SKM-1 (cell line): ENCODE results near the gene ZNF431.
"Not testable (repeated sequence)": the region's sequence is repeated elsewhere in the genome, so short reads cannot be mapped to it uniquely, and the experiment has no call there.

Experiments used
- DNase-seq: peaks from one replicate; lab custom pipeline; 2025; ENCODE audit not compliant: unreplicated experiment; lab: John Stamatoyannopoulos, UW

The ZNF431 gene

DNA sequence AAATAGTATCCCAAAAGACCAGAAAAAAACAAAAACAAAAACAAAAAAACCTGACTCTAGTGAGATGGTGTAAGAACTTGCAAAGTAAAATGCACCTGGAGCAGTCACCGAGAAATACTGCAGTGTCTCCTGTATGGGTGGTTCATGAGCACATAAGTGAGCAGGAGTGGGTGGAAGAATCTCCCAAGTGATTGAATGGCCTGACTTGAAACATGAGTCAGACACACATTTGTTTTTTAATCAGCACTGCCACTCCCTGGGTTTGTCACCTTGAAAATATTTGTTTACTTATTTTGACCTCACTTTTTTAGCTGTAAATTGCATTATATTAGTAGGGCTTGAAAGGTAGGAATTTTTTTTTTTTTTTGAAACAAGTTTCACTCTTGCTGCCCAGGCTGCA lies 2.0 kb downstream of the ZNF431 start:
- DNase-seq = no peak

GRCh38 chr19:21147540-21147939 lies 5.7 kb downstream of the ZNF431 start:
- no peak for DNase-seq

- no peak for DNase-seq
Observed at GRCh38 chr19:21148681-21149080, 6.8 kb downstream of the ZNF431 start.

DNA sequence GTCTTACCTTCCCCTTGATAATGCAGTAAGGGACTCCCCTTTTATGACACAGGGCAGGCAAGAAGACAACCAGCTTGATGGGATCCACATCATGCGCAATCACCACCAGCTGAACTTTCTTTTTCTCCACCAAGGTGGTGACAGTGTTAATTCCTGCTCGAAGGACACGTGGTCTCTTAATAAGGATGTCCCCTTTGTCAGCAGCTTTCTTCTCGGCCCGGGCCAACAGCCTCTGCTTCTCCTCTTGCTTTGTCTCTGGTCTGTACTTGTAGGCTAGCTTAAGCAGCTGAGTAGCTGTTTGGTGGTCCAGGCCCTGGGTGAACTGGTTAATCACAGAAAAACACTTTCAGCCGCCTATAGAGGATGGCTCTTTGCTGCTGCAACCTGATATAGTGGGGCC lies 8.0 kb downstream of the ZNF431 start:
- no peak for DNase-seq

DNA sequence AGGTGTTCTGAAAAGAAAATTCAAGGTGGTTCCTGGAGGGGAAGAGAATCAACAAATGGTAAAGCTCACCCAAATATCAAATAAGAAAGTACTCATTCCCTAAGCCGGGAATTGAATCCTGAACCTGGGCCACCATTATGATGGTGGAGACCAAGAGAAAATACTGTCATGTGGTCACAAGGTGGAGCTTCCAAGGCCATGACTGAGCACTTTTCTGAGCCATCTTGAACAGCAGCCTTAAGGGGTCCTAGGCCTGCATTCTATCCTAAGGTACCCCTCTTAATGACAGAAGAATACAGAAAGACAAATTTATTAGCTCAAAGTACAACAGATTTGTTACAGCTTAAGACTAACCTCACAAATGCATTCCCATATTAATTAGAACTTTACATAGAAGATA lies 9.6 kb downstream of the ZNF431 start:
- no peak for DNase-seq

- no peak for DNase-seq
Observed at GRCh38 chr19:21158523-21159135, 16.8 kb downstream of the ZNF431 start.

- no peak for DNase-seq
Observed at GRCh38 chr19:21164541-21164940, 22.7 kb downstream of the ZNF431 start.

DNA sequence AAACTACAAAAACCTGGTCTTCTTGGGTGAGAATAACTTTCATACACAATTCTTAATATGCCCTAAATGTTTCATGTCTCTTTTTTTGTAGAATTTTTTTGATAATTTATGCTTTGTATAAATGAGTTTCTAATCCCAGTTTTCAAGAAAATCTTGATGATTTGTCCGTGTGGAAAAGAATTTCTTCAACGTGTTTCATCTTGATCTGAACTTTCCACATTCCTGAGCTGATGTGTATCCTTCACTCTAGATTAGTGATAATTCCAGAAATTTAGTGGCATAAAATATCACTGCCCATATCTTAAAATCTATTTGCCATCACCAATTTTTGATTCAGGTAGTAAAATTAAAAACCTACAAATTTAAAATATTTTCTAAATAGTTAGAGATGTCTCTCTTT lies 24.6 kb downstream of the ZNF431 start:
- DNase-seq = no peak

GRCh38 chr19:21197590-21198295 lies 55.9 kb downstream of the ZNF431 start:
- DNase-seq = peak; percentile 50

- peak; percentile 58 for DNase-seq
Observed at GRCh38 chr19:21202865-21203494, 61.1 kb downstream of the ZNF431 start.

DNA sequence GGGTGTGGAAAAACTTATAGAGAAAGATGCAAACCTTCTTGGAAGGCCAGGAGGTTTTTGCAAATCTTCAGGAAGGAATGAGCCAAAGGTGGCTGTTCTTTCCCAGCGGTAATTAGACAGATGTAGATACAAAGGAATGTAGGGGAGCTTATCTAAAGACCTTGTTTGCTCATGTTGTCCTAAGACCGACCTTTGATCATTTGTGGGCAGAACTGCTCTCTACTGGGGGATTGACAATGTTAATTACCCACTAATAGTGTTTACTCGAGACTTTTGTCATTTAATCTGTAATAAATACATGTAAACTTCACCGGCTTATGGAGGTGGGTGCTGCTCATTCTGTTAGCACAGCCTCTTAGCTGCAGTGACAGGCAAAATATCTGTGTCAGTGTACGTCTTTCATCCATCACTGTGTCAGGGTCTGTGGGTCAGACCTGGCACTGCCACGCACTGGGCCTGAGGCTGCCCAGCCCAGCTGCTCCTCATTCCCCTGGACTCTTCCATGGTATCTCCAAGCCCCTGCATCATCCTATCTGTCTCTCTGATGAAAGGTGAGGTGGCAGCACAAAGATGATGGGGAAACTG lies 68.3 kb downstream of the ZNF431 start:
- DNase-seq = no peak

- no peak for DNase-seq
Observed at GRCh38 chr19:21221693-21222092, 79.9 kb downstream of the ZNF431 start.

DNA sequence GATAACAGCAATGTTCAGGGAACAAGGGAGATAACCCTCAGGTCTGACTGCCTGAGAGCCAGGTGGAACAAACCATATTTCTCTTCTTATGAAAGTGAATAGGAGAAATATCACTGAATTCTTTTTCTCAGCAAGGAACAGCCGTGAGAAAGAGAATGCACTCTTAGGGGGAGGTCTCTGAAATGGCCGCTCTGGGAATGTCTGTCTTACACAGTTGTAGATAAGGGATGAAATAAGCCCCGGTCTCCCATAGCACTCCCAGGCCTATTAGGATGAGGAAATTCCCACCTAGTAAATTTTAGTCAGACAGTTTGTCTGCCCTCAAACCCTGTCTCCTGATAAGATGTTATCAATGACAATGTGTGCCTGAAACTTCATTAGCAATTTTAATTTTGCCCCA lies 88.1 kb downstream of the ZNF431 start:
- not testable (repeated sequence) for DNase-seq

DNA sequence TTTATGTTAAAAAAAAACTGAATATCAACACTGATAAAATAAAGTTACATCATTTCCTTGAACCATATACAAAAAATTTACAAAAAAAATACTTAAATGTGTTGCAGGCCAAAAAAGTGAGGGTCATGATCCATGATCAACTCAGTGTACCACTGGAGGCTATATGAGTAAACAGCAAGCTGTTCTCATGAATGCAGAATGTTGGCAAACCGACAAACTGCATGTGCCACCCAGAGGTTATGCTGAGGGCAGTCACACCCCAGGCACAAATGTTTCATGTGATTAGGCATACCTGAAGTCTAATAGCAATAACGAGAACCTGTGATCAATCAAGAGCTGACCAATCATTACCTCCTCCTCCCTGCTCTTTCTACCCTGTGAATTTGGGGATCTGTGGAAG lies 91.9 kb downstream of the ZNF431 start:
- no peak for DNase-seq

DNA sequence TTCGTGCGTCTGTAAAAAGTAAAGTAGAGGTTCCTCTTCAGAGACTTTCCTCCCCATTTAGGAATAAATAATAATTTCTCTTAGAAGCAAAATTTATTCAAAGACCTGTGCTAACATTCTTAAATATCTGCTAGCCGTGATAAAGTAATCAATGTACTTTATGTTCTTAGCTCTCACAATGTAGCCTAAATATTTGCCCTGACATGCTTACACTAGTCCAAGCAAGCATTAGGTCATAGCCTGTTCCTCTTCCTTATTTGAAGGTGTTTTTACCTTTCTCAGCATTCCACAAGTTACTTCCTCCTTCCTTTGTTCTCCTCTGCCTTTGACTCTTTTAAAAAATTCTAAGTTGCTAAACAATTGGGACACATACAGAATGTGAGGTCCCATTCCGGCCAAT lies 94.9 kb downstream of the ZNF431 start:
- DNase-seq = not testable (repeated sequence)

DNA sequence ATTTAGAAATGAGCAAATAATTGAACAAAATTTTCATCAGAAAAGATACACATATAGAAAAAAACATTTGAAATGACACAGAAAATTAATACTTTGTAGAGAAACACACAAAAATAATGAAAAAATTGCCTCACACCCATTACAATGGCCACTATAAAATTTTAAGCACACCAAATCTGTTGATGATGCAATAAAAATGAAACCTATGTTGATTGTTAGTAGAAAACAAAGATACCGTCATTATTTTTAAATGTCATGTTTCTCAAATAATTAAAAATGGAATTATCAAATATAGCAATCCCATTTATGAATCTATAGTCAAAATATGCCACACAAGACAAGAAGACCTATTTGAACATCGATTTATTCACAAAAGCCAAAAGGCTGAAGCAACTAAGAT lies 96.8 kb downstream of the ZNF431 start:
- DNase-seq = no peak
